ENCODE measurements around the gene CREBL2. TPM values are rescaled to one million over a fixed set of nuclear protein-coding genes. Genes with fewer than 3 reads are reported as not detected.
"Not testable (repeated sequence)": the region's sequence is repeated elsewhere in the genome, so short reads cannot be mapped to it uniquely, and the experiment has no call there.

The CREBL2 gene
- total RNA-seq, 2 donors from 2014 or later, result 41.7 to 44.6 TPM

DNA sequence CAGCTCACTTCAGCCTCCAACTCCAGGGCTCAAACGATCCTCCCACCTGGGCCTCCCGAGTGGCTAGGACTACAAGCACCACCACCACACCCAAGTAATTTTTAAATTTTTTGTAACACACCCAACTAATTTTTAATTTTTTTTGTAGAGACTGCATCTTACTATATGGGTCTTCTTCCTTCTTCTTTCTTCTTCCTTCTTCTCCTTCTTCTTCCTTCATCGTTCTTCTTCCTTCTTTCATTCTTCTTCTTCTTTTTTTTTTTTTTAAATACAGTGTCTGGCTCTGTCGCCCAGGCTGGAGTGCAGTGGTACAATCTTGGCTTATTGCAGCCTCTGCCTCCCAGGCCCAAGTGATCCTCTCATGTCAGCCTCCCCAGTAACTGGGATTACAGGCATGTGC lies 965 bp upstream of the CREBL2 start:
- DNase-seq (ENCODE audit: low spot score) (no peak), ATAC-seq (ENCODE audit: insufficient number of reproducible peaks, low FRiP score, low read depth) (no peak)
- TF ChIP-seq, protein P1, sequence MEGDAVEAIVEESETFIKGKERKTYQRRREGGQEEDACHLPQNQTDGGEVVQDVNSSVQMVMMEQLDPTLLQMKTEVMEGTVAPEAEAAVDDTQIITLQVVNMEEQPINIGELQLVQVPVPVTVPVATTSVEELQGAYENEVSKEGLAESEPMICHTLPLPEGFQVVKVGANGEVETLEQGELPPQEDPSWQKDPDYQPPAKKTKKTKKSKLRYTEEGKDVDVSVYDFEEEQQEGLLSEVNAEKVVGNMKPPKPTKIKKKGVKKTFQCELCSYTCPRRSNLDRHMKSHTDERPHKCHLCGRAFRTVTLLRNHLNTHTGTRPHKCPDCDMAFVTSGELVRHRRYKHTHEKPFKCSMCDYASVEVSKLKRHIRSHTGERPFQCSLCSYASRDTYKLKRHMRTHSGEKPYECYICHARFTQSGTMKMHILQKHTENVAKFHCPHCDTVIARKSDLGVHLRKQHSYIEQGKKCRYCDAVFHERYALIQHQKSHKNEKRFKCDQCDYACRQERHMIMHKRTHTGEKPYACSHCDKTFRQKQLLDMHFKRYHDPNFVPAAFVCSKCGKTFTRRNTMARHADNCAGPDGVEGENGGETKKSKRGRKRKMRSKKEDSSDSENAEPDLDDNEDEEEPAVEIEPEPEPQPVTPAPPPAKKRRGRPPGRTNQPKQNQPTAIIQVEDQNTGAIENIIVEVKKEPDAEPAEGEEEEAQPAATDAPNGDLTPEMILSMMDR (IDR thresholded peaks at IDR 0.05), result no peak
- no peaks in the 10 kb centered on the region for H3K9me3 ChIP-seq
- H3K27ac ChIP-seq, result peak overlapping the region; percentile 84 to 92
- peaks cover 4% of the 10 kb centered on the region for H3K36me3 ChIP-seq
- peaks cover 14 to 39% of the 10 kb centered on the region in 2 donors for H3K4me1 ChIP-seq (ENCODE audit: control insufficient read depth in 1 of 2, low read depth in 2 of 2)
- peak overlapping the region; percentile 81 for H3K4me3 ChIP-seq
- H3K27me3 ChIP-seq (replicated peaks; ENCODE audit: insufficient read depth), result no peaks in the 10 kb centered on the region

DNA sequence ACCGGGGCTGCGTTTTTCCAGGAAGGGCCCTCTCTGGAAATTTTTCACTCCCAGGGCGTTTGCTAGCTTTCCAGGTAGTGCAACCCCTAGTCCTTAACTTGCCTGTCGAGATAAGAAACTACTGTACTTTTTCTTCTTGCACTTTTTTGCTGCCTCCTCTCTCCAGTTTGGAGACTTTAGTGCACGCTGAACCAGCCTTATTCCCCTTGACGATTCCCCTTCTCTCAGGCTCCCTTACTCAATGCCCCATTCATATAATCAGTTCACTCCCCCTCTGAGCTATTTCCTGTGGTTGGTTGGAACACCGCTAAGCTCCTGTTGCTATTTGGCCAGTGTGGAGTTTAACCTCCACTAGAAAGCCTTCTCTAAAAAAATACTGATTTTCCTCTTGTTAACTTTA lies 682 bp downstream of the CREBL2 start:
- peak overlapping the region; percentile 84 to 92 for H3K27ac ChIP-seq
- peak overlapping the region; percentile 81 for H3K4me3 ChIP-seq
- TF ChIP-seq, protein P1 (IDR thresholded peaks at IDR 0.05), result no peak
- H3K9me3 ChIP-seq, result no peaks in the 10 kb centered on the region
- H3K36me3 ChIP-seq, result peaks cover 4% of the 10 kb centered on the region
- no peaks in the 10 kb centered on the region for H3K27me3 ChIP-seq (replicated peaks; ENCODE audit: insufficient read depth)
- peaks cover 27 to 43% of the 10 kb centered on the region in 2 donors for H3K4me1 ChIP-seq (ENCODE audit: control insufficient read depth in 1 of 2, low read depth in 2 of 2)
- ATAC-seq (ENCODE audit: insufficient number of reproducible peaks, low FRiP score, low read depth), result peak; percentile 2
- no peak for DNase-seq (ENCODE audit: low spot score)

DNA sequence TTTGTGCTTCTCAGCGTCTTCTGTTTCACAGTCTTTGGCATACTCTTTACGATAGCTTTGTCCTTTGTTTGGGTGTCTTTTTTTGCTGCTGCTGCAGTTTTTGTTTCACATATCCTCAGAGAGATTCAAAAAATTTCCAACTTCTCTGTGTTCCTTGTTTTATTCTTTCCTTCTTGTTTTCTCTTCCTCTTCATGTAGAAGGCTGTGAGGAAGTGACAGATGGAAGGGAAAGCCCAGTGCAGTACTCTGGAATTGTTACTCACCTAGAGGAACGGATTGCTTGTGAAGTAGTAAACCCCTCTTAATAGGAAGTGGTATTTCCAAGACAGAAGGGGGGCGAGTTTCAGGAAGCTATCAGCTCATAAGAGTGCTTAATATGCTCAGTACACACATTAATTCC lies 1.7 kb downstream of the CREBL2 start:
- Histone ChIP-seq H3K27me3 (replicated peaks; ENCODE audit: insufficient read depth) (no peaks in the 10 kb centered on the region), H3K4me1 (ENCODE audit: control insufficient read depth in 1 of 2, low read depth in 2 of 2) (peaks cover 27 to 43% of the 10 kb centered on the region in 2 donors), H3K9me3 (no peaks in the 10 kb centered on the region), H3K4me3 (peak overlapping the region; percentile 81), H3K27ac (peak overlapping the region in 1 of 2 donors; percentile 92), H3K36me3 (peaks cover 4% of the 10 kb centered on the region)
- TF ChIP-seq, protein P1 (IDR thresholded peaks at IDR 0.05), result no peak
- ATAC-seq (ENCODE audit: insufficient number of reproducible peaks, low FRiP score, low read depth) (no peak), DNase-seq (ENCODE audit: low spot score) (no peak)

DNA sequence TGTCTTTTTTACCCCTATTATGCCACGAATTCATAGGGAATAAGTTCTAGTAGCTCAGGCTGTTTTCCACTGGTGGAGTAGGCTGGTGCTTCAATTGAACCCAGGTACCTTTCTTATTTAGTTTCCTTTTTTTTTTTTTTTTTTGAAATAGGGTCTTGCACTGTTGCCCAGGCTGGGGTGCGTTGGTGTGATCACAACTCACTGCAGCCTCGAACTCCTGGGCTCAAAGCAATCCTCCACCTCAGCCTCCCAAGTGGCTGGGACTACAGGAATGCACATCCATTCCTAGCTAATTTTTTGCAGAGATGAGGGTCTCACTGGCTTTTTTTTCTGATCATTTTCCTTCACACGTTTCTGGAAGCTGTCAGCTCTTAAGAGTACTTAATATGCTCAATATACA lies 2.7 kb downstream of the CREBL2 start:
- no peak overlapping the region for H3K27ac ChIP-seq
- peaks cover 27 to 43% of the 10 kb centered on the region in 2 donors for H3K4me1 ChIP-seq (ENCODE audit: control insufficient read depth in 1 of 2, low read depth in 2 of 2)
- DNase-seq (ENCODE audit: low spot score), result no peak
- no peak overlapping the region for H3K4me3 ChIP-seq
- no peaks in the 10 kb centered on the region for H3K9me3 ChIP-seq
- no peak for ATAC-seq (ENCODE audit: insufficient number of reproducible peaks, low FRiP score, low read depth)
- TF ChIP-seq, protein P1 (IDR thresholded peaks at IDR 0.05), result no peak
- H3K27me3 ChIP-seq (replicated peaks; ENCODE audit: insufficient read depth), result no peaks in the 10 kb centered on the region
- peaks cover 4% of the 10 kb centered on the region for H3K36me3 ChIP-seq

DNA sequence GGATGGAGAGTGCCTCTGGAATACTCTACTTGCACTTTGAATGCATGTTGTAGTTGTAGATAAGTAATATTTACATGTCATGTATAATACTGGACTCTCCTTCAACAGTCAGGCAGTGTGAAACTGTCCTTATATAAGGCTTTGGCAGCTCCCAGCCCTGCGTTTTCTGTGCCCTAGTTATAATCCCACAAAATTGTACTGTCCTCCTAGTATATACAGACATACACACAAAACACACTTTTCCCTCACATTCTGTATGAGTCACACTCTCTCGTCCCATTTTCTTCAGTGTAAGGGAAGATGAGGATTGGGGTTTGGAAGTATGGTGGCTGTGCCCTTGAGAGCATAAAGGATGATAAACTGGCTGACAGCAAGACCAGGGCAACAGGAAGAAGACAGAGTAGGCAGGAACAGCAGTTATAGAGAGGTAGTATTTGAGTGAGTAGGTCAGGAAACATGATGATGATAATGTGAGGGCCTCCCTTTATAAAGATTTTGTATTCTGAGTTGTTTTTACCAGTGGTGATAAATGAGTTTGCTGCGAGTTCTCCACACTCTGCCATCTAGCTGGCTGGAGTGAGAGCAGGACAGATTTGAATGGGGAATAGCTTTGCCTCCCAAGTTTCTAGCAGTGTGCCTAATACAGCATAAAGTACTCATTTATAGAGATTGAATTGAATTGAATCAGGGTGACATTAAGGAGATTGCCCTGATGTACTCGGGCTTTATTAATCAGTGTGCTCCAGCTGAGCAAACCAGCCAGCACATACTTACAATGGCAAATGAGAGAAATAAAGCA lies 5.0 kb downstream of the CREBL2 start:
- Histone ChIP-seq H3K9me3 (no peaks in the 10 kb centered on the region), H3K4me3 (no peak overlapping the region), H3K27ac (no peak overlapping the region), H3K4me1 (ENCODE audit: control insufficient read depth in 1 of 2, low read depth in 2 of 2) (peaks cover 23 to 36% of the 10 kb centered on the region in 2 donors), H3K36me3 (peaks cover 8% of the 10 kb centered on the region), H3K27me3 (replicated peaks; ENCODE audit: insufficient read depth) (no peaks in the 10 kb centered on the region)
- ATAC-seq (ENCODE audit: insufficient number of reproducible peaks, low FRiP score, low read depth) (no peak), DNase-seq (ENCODE audit: low spot score) (no peak)
- TF ChIP-seq, protein P1 (IDR thresholded peaks at IDR 0.05), result no peak

DNA sequence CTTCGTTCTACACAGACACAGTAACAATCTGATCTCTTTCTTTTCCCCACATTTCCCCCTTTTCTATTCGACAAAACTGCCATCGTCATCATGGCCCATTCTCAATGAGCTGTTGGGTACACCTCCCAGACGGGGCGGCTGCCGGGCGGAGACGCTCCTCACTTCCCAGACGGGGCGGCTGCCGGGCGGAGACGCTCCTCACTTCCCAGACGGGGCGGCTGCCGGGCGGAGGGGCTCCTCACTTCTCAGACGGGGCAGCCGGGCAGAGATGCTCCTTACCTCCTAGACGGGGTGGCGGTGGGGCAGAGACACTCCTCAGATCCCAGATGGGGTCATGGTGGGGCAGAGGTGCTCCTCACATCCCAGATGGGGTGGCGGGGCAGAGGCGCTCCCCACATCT lies 6.4 kb downstream of the CREBL2 start:
- H3K9me3 ChIP-seq; H3K4me3 ChIP-seq; ATAC-seq (ENCODE audit: insufficient number of reproducible peaks, low FRiP score, low read depth); H3K36me3 ChIP-seq; H3K27ac ChIP-seq; H3K27me3 ChIP-seq (replicated peaks; ENCODE audit: insufficient read depth); DNase-seq (ENCODE audit: low spot score): not testable (repeated sequence)
- H3K4me1 ChIP-seq (ENCODE audit: control insufficient read depth in 1 of 2, low read depth in 2 of 2), result peaks cover 17 to 28% of the 10 kb centered on the region in 2 donors

Measured in thoracic aorta (tissue), 2 donors.